HG03354 (cell line): ENCODE data around the gene OSBP2.

Experiments
- ATAC-seq: cut with Tn5 transposase; IDR thresholded peaks from one replicate; pipeline ENCODE4 v1.9.1; 2021; ENCODE audit warnings: mild to moderate bottlenecking; ENCODE audit not compliant: unreplicated experiment, poor library complexity, severe bottlenecking

Gene OSBP2

DNA sequence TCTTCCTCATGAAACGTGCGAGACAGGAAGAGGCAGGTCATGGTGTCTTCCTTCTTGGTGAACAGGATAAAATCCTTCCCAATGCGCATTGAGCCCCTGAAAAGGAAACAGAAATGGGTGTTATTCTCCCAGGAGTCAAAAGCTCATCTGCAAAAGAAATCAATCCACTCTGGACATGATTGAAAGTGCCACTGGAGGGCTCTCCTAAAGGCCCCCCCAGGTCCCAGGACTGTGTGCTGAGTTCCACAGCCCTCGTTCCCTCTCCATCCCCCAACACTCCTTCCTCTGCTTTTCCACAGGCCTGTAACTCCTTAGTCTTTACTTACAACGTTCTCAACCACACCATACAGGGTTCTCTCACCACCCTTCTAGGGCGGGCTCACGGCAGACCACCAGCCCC is 251.7 kb downstream of the OSBP2 start:
- no peak for ATAC-seq

DNA sequence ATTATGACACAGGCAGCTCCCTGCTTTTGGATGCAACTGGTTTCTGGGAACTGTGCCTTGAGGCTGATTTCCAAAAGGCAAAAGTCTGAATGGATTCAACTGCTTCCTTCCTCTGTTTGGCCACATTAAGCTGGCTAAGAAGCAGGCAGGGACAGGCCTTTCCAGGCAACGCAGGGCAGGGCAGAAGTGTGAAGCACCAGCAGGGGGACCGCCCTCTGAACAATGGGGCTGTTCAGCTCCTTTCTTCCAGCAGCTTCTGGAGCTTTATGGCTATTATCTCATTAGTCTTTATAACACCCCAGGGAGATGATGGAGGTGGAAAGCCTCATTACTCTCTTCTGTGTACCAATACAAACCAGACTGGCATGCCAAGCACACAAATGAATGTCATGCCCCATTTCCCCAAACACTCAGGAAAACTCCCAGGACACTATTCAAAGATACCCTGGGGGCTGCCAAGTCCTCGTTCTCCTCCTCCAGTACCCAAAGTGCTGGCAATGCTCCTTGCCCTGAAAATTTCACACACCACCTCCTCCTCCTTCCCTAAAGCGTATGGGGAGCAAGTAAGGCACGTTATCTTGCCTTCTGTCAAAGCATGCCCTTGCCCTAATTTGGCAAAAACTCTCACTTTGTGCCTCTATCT is 252.6 kb downstream of the OSBP2 start:
- no peak for ATAC-seq

DNA sequence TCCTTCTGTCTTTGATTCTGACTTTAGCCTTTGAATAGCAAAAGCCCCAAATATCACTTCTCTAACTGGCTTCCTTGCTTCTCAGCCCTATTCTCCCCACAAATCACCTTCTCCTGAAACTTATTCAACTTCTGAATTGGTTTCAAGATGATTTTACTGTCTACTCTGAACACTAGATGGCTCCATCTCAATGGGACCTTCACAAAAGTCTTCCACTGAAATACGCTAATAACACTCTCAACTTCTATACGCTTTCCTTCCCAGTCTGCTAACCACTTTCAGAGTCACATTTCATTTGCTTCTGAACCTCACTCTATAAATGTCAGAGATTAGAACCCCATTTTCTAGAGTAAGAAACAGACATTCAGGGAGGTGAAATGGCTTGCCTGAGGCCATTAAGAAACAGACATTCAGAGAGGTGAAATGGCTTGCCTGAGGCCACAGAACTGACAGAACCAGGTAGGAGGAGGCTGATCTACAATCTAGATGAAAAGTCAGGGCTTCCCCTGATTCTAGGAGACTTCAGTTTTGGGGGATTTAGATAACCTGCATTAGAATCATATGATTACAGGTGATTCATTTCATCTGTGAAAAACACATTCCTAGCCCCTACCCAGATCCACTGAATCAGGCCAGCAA is 253.3 kb downstream of the OSBP2 start:
- no peak for ATAC-seq

DNA sequence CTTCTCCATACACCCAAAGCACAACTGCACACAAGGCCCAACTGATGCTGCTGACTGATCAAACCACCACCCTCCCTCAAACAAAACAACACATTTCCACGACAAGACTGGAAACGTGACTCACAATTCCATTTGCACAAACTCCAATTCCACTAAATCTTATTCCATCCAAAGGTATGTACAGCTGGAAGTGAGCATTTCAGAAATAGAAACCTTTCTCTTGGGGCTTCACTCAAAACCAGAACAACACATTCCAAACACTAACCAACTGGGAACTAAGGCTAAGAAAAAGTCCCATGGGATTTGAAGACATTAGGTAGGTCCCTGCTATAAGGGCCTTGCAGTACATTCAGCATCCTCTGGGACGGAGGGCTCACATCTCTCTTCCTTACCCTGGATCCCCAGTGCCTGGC is 254.3 kb downstream of the OSBP2 start:
- no peak for ATAC-seq

DNA sequence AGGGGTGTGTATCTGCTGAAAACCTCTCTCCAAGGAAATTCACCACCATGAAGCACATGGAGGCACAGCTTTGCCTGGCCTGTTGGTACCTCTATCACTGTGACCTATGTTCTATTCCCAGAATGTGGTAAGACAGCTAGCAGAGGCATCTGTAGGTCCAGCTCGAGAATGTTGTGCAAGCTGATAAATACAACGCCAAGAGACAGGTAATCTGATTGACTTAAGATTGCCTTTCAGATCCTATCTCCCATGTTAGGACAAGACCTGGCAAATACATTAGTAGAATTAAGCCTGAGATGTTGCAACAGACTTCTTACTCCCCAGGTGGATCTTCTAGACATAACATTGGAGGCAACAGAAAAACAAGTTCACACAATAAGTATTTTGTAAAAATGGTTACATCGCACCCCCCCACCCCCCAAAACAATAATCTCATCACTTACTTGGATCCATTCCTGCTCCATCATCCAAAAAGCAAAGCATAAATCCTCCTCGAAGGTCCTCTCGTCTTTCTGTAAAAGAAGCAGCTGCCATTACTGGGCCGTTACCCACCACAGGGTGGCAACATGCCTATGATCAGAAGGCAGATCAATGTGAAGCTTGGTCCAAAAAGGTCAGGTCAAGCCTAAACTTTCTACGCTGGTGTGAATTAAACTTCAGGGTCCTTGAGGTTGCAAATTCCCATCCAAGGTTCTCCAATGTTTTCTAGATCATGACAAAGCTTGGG is 255.4 kb downstream of the OSBP2 start:
- ATAC-seq, result no peak

DNA sequence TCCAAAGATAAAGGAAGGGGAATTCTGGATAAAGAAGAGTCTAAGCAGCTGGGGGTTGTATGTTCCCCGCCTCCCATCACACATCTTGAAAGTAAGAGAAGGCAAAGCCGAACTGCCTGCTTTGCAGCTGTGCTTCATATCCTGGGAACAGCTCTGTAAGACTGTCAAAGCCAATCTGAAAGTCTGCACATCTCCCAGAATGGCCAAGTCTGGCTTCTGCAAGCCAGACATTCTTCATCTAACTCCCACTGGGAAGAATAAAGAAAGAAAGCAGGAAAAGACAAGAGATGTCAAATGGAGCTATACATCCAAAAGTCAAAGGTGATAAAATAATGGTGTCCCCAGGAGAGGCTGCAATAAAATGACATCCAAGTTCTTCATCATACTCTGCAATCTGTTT is 258.5 kb downstream of the OSBP2 start:
- ATAC-seq, result no peak

DNA sequence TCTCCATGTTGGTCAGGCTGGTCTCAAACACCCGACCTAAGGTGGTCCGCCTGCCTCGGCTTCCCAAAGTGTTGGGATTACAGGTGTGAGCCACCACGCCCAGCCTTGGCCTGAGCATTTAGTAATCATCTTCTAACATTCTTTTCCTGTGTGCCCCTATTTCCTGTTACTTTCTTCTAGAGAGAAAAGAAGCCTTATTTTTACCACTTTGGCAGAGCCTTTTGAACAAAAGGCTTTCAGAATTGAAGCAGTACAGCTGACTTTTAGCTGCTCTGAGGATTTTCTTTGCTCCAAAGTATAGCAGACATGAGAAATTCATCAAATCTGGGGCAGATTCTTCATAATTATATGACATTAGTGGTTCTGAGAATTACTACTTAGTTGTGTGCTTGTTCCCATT is 260.5 kb downstream of the OSBP2 start:
- ATAC-seq, result no peak
